Spleen (tissue), 7 donors: ENCODE results near the gene MARCHF4.

Source experiments
- POLR2A ChIP-seq, 3 donors: fragments of 450-650 bp; IDR thresholded peaks; one replicate each; pipeline ENCODE4 v1.5.1; 2017; ENCODE audit warnings: antibody characterized with exemption in 3 of 3, mild to moderate bottlenecking in 1 of 3
- POLR2AphosphoS5 ChIP-seq, 3 donors: sonication (generic); formaldehyde crosslinking; IDR thresholded peaks; one replicate each; pipeline ENCODE4 v1.5.1; 2017; ENCODE audit warnings: antibody characterized with exemption in 3 of 3
- TF ChIP-seq, protein P1 (sequence below), 11 experiments: fragments of 200-600 bp in 7 of 11; fragments of 450-650 bp in 4 of 11; sonication (generic) in 4 of 11; IDR thresholded peaks in 8 of 11; conservative IDR thresholded peaks in 3 of 11; 1 replicate in 7 of 11; 2 replicates in 4 of 11; pipeline versions ENCODE4 v1.4.0 to v1.8.0; 2016 to 2021; ENCODE audit warnings: antibody characterized with exemption in 11 of 11, inconsistent platforms in 4 of 11, mild to moderate bottlenecking in 1 of 11
- donor health status: DM: no; HTN: no; CAD: no; lungs with moderate emphysema.
- donor health status: DM: no; HTN: no; CAD: no.
- donor health status: DM: no; HTN: no; CAD: no.

DNA sequence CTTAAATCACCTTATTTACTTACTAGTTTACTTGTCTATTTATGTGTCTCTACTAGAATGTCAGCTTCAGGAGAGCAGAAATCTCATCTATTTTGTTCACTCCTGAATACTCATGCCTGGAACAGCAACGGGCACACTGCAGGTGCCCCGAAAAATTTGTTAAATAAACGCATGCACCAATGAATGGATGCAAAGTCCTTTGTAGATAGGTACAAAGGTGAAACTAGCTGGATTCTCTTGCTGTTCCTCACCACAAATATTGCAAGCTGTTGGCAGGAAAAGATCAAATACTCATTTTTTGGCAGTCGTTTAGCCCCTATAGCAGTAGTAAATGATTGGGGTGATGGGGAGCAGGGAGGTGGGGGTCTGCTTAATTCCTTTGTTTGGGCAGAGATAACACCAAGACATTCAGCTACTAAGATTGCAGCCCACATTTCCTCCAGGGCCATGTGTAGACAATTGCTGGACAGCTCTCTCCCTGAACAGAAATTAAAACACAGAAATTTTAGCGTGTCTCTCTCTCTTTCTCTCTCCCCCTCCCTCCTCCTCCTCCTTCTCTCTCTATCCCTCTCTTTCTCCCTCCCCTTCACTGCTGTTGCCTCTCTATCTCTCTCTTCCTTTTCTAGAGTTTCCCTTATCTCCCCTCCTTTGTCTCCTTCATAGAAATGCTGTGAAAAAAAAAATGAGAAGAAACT, 5.4 kb downstream of the MARCHF4 start:
- TF ChIP-seq, protein P1, sequence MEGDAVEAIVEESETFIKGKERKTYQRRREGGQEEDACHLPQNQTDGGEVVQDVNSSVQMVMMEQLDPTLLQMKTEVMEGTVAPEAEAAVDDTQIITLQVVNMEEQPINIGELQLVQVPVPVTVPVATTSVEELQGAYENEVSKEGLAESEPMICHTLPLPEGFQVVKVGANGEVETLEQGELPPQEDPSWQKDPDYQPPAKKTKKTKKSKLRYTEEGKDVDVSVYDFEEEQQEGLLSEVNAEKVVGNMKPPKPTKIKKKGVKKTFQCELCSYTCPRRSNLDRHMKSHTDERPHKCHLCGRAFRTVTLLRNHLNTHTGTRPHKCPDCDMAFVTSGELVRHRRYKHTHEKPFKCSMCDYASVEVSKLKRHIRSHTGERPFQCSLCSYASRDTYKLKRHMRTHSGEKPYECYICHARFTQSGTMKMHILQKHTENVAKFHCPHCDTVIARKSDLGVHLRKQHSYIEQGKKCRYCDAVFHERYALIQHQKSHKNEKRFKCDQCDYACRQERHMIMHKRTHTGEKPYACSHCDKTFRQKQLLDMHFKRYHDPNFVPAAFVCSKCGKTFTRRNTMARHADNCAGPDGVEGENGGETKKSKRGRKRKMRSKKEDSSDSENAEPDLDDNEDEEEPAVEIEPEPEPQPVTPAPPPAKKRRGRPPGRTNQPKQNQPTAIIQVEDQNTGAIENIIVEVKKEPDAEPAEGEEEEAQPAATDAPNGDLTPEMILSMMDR (IDR thresholded peaks at IDR 0.05 in 8 of 11, conservative IDR thresholded peaks at IDR 0.05 in 3 of 11): no peak
- TF ChIP-seq POLR2A (IDR thresholded peaks at IDR 0.05) (no peak), POLR2AphosphoS5 (IDR thresholded peaks at IDR 0.05) (no peak)
